NCI-H2081 (cell line): Measurements from ENCODE around the gene UBE2L3.
"Not testable (repeated sequence)": the region's sequence is repeated elsewhere in the genome, so short reads cannot be mapped to it uniquely, and the experiment has no call there.

ENCODE experiments used
- DNase-seq, 2 experiments: peaks; one replicate each; lab custom pipeline; 2025; lab: John Stamatoyannopoulos, UW

The UBE2L3 gene

GRCh38 chr22:21567456-21568346 lies at the start of gene UBE2L3:
TSS of gene UBE2L3 (plus strand) at chr22:21567714. CDS start at chr22:21567745, 31 bp downstream.
- peak; percentile 58 to 70 for DNase-seq

- DNase-seq: not testable (repeated sequence)
Measured at GRCh38 chr22:21526705-21527500, 40.6 kb upstream of the UBE2L3 start.

DNA sequence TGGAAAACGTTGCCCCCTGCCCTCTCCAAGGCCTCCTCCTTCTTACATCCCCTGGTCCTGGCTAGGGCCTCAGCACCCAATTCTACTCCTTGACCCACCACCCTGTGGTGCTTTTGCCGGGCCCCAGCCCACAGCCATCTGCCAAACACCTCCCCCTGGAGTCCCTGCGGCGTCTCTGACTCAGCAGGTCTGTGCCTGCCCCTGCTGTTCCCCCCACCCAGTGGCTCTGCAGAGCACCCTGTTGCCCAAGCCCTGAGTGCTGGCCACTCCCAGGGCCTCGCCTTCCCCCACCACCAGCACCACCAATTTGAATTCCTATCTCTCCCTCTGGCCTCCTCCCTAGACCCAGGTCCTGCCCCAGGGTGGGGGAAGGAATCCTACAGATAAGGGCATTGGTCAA lies 36.0 kb upstream of the UBE2L3 start:
- not testable (repeated sequence) for DNase-seq

- DNase-seq: not testable (repeated sequence)
Measured at GRCh38 chr22:21532863-21533648, 34.5 kb upstream of the UBE2L3 start.

DNA sequence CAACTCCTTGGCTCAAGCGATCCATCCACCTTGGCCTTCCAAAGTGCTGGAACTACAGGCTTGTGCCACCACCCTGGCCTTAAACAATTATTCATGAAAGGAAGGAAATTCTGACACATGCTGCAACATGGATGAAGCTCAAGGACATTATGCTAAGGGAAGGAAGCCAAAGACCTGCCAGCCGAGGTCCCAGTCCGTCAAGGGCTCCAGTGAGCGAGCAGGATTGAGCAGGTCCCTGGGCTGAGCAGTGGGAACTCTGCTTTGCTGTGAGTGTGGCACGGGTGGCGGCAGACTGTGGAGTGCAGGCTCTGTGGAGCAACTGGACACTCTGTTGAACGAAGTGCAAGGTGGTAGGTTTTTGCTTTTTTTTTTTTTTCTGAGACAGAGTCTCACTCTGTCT lies 27.7 kb upstream of the UBE2L3 start:
- DNase-seq: not testable (repeated sequence)

GRCh38 chr22:21544432-21545322 lies 22.8 kb upstream of the UBE2L3 start:
- DNase-seq: not testable (repeated sequence)

- not testable (repeated sequence) for DNase-seq
Measured at GRCh38 chr22:21549558-21549957, 18.0 kb upstream of the UBE2L3 start.

DNA sequence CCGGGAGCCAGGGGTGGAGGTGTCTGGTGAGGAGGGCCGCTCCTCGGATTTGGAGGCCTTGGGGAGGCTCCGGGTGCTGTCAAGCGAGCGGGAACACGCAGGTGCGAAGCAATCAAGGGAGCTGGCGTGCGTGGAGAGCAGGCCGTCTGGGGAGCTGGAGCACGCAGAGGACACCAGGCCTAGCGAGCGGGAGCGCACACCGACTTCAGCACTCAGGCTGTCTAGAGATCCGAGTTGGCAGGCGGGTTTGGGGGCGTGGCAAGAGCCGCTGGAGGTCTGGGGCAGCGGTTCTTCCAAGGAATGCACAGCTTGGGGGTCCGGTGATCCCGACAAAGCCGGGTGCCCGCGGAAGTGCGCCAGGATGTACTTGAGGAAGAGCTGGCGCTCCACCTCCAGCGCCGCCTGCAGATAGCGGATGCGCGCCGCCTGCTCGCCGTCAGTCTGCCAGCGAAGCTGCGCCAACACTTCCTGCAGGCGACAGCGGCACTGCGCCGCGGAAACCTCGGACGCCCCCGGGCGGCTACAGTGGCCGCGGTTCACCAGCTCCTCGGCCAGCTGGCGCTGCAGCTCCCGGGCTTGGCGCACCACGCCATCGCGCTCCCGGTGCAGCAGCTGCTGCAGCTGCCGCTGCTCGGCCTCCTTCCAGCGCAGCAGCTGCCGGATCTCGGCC lies 17.4 kb upstream of the UBE2L3 start:
- DNase-seq: not testable (repeated sequence)

- not testable (repeated sequence) for DNase-seq
Measured at GRCh38 chr22:21550678-21551047, 16.9 kb upstream of the UBE2L3 start.

DNA sequence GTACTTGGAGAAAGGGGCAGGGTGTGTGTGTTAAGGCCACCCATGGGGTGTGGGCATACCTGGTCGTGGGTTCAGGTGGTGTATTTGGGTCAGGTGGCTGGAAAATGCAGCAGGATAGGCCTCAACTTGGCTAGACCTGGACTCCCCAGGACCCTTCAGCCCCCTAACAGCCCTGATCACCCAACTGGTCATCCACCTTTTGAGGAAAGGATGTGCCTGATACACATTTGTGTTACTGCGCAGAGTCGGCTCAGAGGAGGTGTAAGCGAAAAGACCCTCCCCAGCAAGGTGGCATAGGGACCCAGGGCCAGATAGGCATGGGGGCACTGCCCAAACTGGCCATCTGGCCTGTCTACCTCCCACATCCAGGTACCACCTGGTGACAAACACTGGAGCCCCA lies 16.2 kb upstream of the UBE2L3 start, which contains the start of gene RIMBP3C:
Gene RIMBP3C, minus strand, starts transcription at position 101 of the 400 bp plus-strand sequence. CDS start 485 bp downstream, outside the sequence.
- DNase-seq: not testable (repeated sequence)

GRCh38 chr22:21559345-21560125 lies 8.0 kb upstream of the UBE2L3 start:
- DNase-seq: not testable (repeated sequence)

- not testable (repeated sequence) for DNase-seq
Measured at GRCh38 chr22:21560657-21561056, 6.9 kb upstream of the UBE2L3 start.

DNA sequence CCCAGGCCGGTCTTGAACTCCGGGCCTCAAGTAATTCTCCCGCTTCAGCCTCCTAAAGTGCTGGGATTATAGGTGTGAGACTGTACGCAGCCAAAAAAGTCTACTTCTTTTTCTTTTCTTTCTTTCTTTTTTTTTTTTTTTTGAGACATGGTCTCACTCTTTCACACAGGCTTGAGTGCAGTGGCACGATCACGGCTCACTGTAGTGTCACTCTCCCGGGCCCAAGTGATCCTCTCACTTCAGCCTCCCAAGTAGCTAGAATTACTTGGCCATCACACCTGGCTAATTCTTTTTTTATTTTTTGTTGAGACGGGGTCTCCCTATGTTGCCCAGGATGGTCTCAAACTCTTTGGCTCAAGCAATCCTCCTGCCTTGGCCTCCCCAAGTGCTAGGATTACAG lies 3.6 kb upstream of the UBE2L3 start:
- DNase-seq: no peak

DNA sequence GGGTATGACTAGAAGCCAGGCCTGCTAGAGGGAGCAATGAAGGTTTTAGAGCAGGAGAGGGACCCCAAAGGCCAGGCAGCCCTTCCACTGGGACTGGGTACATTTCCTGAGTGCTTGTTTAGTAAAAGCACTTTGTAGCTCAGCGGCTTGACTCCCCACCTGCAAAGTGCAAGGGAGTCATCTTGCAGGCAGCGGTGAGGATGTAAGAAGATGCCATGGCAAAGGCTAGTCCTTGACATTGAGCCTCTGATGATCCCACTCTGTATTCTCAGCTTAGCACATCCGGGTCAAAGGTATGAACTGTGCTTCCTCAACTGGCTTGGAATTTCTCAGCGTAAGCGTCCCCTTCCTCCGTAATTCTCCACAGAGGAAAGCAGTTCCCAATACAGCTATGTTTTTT lies 3.1 kb upstream of the UBE2L3 start:
- no peak for DNase-seq

- DNase-seq: peak in 1 of 2 experiments; percentile 15
Measured at GRCh38 chr22:21568347-21569075, 997 bp downstream of the UBE2L3 start.

DNA sequence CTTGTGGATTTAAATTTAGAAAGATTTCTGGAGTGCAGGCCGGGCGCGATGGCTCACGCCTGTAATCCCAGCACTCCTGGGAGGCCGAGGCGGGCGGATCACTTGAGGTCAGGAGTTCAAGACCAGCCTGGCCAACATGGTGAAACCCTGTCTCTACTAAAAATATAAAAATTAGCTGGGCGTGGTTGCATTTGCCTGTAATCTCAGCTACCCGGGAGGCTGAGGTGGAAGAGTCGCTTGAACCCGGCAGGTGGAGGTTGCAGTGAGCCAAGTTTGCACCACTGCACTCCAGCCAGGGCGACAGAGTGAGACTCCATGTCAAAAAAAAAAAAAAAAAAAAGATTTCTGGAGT lies 1.5 kb downstream of the UBE2L3 start:
- not testable (repeated sequence) for DNase-seq

DNA sequence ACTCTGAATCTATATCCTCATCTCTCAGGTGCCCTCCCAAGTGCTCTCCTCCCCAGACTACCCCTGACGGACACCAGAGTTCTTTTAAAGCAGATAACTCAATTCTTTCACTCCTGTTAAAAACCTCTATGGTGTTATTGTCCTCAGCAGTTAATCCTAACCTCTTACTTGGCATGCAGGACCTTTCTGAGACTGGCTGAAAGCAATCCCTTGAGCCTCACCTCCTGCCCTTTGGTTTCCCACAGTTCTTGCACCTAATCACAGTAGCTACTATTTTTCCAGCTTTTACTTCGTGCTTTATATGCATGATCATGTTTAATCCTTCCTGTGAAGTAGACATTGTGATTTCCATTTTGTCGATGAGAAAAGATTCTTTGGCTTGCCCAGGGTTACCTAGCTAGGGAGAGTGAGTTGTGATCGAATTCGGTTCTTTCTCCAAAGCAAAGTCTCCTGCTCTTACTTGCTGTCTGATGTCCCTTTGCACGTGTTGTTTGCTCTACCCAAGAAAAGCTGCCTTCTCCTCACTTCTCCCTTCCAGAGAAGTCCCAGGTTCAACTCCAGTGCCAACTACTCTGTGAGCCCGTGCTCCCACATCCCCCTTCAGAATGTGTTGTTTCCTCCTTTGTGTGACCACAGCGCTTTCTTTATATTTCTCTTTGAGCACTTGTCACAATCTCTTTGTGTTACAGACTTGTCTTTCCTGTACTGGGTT lies 2.1 kb downstream of the UBE2L3 start:
- DNase-seq: no peak

DNA sequence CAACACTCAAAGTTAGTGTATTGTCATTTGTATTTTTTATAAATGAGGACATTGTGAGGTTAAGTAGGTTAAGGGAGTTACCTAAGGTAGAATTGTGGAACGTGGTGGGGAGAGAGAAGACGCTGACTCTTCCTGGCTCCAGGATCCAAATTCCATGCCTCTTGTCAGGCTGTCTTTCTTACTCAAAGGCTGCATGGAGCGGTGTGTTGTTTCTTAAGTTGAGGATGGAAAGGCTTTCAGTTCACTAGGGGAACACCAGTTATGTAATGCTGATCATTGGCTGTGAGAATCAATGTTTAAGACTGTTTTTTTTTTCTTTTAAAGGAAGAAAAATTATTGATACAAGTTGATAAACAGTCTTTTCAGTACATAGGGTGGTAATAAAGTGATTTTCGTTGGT lies 2.9 kb downstream of the UBE2L3 start:
- no peak for DNase-seq
